Osteoblast (primary cell): ENCODE measurements around the gene FAM90A1. TPM values are rescaled to one million over a fixed set of nuclear protein-coding genes. Genes with fewer than 3 reads are reported as not detected.
"Not testable (repeated sequence)": the region's sequence is repeated elsewhere in the genome, so short reads cannot be mapped to it uniquely, and the experiment has no call there.

Experiments used
- DNase-seq: peaks from one replicate; pipeline ENCODE4 v3.0.0; 2011; ENCODE audit warnings: low spot score, mixed read lengths; ENCODE audit not compliant: insufficient read length; ENCODE audit errors: missing footprints
- H2AFZ ChIP-seq: 2 replicates; pipeline ENCODE4 v1.6.0; 2011; ENCODE audit warnings: mild to moderate bottlenecking, low read length
- H3K27ac ChIP-seq: 2 replicates; pipeline ENCODE4 v1.5.1; 2011; ENCODE audit warnings: mild to moderate bottlenecking, low read depth, low read length, moderate library complexity
- H3K27me3 ChIP-seq: 2 replicates; pipeline ENCODE4 v1.6.0; 2012; ENCODE audit warnings: mild to moderate bottlenecking, control low read depth, inconsistent platforms, low read length, moderate library complexity; ENCODE audit not compliant: insufficient read depth
- H3K36me3 ChIP-seq: 2 replicates; pipeline ENCODE4 v1.5.1; 2011; ENCODE audit warnings: mild to moderate bottlenecking, low read length, control low read depth, moderate library complexity; ENCODE audit not compliant: insufficient read depth
- H3K4me1 ChIP-seq: 2 replicates; pipeline ENCODE4 v1.5.1; 2011; ENCODE audit warnings: mild to moderate bottlenecking, low read length, control low read depth, moderate library complexity; ENCODE audit not compliant: insufficient read depth
- H3K4me2 ChIP-seq: 2 replicates; pipeline ENCODE4 v1.6.0; 2011; ENCODE audit warnings: mild to moderate bottlenecking, low read length; ENCODE audit not compliant: insufficient read depth
- H3K4me3 ChIP-seq: fragments of 200-600 bp; sonication (generic); 3 replicates; pipeline ENCODE4 v1.5.1; 2012; ENCODE audit warnings: mild to moderate bottlenecking, low read length, inconsistent platforms; ENCODE audit not compliant: insufficient read depth
- H3K79me2 ChIP-seq: 2 replicates; pipeline ENCODE4 v1.6.0; 2012; ENCODE audit warnings: mild to moderate bottlenecking, low read length, control low read depth, inconsistent platforms; ENCODE audit not compliant: insufficient read depth
- H3K9me3 ChIP-seq: 2 replicates; pipeline ENCODE4 v1.5.1; 2011; ENCODE audit warnings: low read depth, low read length, control low read depth
- H4K20me1 ChIP-seq: 2 replicates; pipeline ENCODE4 v1.6.0; 2012; ENCODE audit warnings: mild to moderate bottlenecking, low read length, control low read depth; ENCODE audit not compliant: insufficient read depth
- total RNA-seq: library from RNA; depleted of rRNA; stranded (reverse); fragments of >200 nt; gene quantifications from 2 replicates; pipeline ENCODE4 v1.2.3, GENCODE V29; 2012
- TF ChIP-seq, protein P1 (sequence below): IDR thresholded peaks from 2 replicates; pipeline ENCODE4 v1.5.1; 2011; ENCODE audit warnings: mild to moderate bottlenecking, low read depth, low read length, moderate library complexity; ENCODE audit errors: extremely low read depth

The FAM90A1 gene
- total RNA-seq, 1 donor = not detected

DNA sequence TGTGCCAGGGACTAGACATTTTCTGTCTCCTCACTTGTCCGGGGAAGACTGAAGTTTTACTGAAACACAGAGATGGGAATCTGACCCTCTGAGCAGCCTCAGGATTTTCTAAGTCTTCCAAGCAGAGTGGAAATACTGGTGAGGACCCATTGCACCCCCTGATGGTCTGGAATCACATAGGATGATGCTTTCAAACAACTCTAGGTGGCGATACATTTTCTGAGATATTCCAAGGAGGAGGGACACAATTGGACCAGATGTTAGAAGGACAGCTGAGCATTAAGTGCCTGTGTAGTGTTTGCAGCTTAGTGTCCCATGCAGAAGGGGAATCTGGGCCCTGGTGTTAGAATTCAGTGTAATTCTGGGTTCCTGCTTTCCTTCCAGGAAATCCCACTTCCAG, 39.3 kb downstream of the FAM90A1 start:
- H3K9me3 ChIP-seq, H3K4me3 ChIP-seq, H3K27ac ChIP-seq, H4K20me1 ChIP-seq, H3K79me2 ChIP-seq, H3K36me3 ChIP-seq, H2AFZ ChIP-seq, H3K4me2 ChIP-seq, H3K4me1 ChIP-seq, H3K27me3 ChIP-seq, DNase-seq: not testable (repeated sequence)

DNA sequence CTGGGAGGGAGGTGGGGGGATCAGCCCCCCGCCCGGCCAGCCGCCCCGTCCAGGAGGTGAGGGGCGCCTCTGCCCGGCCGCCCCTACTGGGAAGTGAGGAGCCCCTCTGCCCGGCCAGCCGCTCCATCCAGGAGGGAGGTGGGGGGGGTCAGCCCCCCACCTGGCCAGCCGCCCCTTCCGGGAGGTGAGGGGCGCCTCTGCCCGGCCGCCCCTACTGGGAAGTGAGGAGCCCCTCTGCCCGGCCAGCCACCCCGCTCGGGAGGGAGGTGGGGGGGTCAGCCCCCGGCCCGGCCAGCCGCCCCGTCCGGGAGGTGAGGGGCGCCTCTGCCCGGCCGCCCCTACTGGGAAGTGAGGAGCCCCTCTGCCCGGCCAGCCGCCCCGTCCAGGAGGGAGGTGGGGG, 43.2 kb downstream of the FAM90A1 start:
- not testable (repeated sequence) for H3K27ac ChIP-seq, H3K4me2 ChIP-seq, H3K79me2 ChIP-seq, H3K4me1 ChIP-seq, H3K4me3 ChIP-seq, H3K27me3 ChIP-seq, H2AFZ ChIP-seq, H3K36me3 ChIP-seq, H4K20me1 ChIP-seq, H3K9me3 ChIP-seq, DNase-seq

DNA sequence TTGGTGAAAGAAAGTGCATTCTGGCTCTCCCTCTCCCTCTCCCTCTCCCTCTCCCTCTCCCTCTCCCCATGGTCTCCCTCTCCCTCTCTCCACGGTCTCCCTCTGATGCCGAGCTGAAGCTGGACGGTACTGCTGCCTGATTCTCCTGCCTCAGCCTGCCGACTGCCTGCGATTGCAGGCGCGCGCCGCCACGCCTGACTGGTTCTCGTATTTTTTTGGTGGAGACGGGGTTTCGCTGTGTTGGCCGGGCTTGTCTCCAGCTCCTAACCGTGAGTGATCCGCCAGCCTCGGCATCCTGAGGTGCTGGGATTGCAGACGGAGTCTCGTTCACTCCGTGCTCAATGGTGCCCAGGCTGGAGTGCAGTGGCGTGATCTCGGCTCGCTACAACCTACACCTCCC, 44.1 kb downstream of the FAM90A1 start:
- H4K20me1 ChIP-seq, H3K9me3 ChIP-seq, H3K4me1 ChIP-seq, H3K4me3 ChIP-seq, H3K79me2 ChIP-seq, DNase-seq, H3K27me3 ChIP-seq, H3K27ac ChIP-seq, H3K4me2 ChIP-seq, H2AFZ ChIP-seq, H3K36me3 ChIP-seq: not testable (repeated sequence)

DNA sequence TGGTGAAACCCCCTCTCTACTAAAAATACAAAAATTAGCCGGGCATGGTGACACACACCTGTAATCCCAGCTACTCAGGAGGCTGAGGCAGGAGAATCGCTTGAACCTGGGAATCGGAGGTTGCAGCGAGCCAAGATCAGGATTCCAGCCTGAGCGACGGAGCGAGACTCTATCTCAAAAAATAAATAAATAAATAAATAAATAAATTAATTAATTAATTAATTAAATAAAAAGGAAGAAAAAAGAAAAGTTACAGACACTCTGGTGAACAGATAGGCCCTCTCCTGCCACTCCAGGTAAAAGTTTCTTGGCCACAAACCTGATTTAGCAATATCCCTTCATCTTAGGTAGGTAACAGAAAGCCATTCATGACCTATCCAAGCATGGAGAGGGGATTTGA, 44.5 kb downstream of the FAM90A1 start:
- H4K20me1 ChIP-seq, H3K27ac ChIP-seq, H2AFZ ChIP-seq, H3K4me1 ChIP-seq, H3K4me2 ChIP-seq, H3K36me3 ChIP-seq, H3K27me3 ChIP-seq, H3K4me3 ChIP-seq, H3K9me3 ChIP-seq, H3K79me2 ChIP-seq: not testable (repeated sequence)
- DNase-seq = peak; percentile 9

DNA sequence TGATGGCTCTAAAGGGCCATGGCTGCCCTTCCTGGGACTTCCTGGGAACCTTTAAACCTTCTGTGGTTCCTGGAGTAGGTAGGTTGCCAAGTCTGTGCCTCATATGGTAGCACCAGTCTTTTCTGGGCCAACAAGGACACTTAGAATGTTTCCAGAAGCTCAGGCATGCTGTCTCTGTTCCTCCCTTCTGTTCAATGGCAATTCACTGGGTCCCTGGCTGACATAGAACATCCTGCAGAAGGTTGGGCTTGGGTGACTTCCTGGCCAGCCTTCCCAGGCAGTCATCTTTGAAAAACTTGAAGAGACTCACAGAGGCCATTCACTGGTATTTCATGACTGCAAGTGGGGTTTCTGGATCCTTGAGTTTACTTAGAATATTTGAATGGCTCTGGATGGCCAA, 46.1 kb downstream of the FAM90A1 start:
- not testable (repeated sequence) for H3K79me2 ChIP-seq, H3K9me3 ChIP-seq, H3K4me3 ChIP-seq, DNase-seq, H3K36me3 ChIP-seq, H2AFZ ChIP-seq, H4K20me1 ChIP-seq, H3K27ac ChIP-seq, H3K4me1 ChIP-seq, H3K27me3 ChIP-seq
- peak overlapping the region; percentile 63 for H3K4me2 ChIP-seq

DNA sequence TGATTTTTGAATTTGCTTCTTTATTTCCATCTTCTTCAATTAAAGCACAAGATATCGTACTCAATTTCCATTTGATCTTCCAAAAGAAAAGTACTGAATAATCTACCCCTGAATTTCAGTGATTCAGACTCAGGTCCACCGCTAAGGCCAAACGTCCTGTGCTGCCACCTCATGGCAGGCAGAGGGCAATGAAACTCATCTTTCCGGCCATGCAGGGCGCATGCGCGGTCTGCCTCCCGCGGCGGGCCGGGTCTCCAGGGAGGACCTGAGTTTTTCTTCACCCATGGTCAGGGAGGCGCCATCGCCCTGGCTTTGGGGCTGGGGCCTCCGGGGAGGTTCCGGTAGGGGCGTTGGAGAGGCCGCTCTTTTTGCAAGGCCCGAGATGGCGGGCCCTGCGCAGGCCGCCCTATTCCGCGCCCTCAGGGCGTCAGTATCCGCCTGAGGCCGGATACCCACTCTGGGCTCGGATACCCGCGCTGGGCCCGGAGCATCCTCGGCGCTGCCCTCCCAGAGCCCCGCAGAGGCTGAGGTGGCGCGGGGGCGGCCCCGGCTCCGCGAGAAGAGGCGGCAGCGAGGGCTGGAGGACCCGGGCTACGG, 47.3 kb downstream of the FAM90A1 start:
- Histone ChIP-seq H3K4me3 (peak overlapping the region; percentile 72), H2AFZ (peak overlapping the region; percentile 56), H3K27ac (peak overlapping the region; percentile 8), H3K4me2 (peak overlapping the region; percentile 63)
- not testable (repeated sequence) for H3K4me1 ChIP-seq, H3K9me3 ChIP-seq, H4K20me1 ChIP-seq, H3K36me3 ChIP-seq, H3K79me2 ChIP-seq, H3K27me3 ChIP-seq
- peak; percentile 79 for DNase-seq
- TF ChIP-seq, protein P1, sequence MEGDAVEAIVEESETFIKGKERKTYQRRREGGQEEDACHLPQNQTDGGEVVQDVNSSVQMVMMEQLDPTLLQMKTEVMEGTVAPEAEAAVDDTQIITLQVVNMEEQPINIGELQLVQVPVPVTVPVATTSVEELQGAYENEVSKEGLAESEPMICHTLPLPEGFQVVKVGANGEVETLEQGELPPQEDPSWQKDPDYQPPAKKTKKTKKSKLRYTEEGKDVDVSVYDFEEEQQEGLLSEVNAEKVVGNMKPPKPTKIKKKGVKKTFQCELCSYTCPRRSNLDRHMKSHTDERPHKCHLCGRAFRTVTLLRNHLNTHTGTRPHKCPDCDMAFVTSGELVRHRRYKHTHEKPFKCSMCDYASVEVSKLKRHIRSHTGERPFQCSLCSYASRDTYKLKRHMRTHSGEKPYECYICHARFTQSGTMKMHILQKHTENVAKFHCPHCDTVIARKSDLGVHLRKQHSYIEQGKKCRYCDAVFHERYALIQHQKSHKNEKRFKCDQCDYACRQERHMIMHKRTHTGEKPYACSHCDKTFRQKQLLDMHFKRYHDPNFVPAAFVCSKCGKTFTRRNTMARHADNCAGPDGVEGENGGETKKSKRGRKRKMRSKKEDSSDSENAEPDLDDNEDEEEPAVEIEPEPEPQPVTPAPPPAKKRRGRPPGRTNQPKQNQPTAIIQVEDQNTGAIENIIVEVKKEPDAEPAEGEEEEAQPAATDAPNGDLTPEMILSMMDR = peak; percentile 56

DNA sequence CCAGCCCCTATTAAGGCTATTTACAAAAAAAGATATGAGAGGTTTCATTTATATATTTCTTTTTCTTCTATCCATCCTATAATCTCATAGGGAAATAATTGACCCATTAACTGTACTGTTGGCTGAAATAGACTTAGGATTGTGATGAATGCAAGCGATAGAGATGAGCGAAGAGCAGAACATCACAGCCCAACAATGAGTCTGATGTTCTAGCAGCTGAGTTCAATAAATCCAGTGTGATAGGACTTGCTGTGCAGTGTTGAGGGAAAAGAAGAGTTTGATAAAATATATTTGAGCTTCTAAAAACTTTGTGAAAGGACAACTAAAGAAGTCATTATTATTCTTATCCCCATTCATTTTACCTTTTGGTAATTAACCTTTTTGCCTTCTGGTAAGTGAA, 54.5 kb downstream of the FAM90A1 start:
- not testable (repeated sequence) for H3K79me2 ChIP-seq, H3K36me3 ChIP-seq, H3K4me2 ChIP-seq, H3K4me1 ChIP-seq, H4K20me1 ChIP-seq, H3K4me3 ChIP-seq, H3K9me3 ChIP-seq, H2AFZ ChIP-seq, DNase-seq, H3K27ac ChIP-seq, H3K27me3 ChIP-seq
